Mesothelial cell of epicardium (in vitro differentiated cells): ENCODE measurements around the gene ORC4. TPM values are rescaled to one million over a fixed set of nuclear protein-coding genes. Genes with fewer than 3 reads are reported as not detected.

Source experiments
- DNase-seq, 2 experiments: peaks; one replicate each; pipeline ENCODE4 v3.0.0; 2021; ENCODE audit warnings: low spot score in 2 of 2; ENCODE audit not compliant: unreplicated experiment in 2 of 2
- H3K27ac Mint-ChIP-seq: 2 replicates; pipeline ENCODE4 v1.8.0; 2021; ENCODE audit warnings: mixed read lengths
- H3K27me3 Mint-ChIP-seq: 2 replicates; pipeline ENCODE4 v1.8.0; 2021; ENCODE audit warnings: low read depth, mixed read lengths
- H3K36me3 Mint-ChIP-seq: 2 replicates; pipeline ENCODE4 v1.8.0; 2021; ENCODE audit warnings: mixed read lengths
- H3K4me1 Mint-ChIP-seq: 2 replicates; pipeline ENCODE4 v1.8.0; 2021; ENCODE audit warnings: mixed read lengths
- H3K4me3 Mint-ChIP-seq: 2 replicates; pipeline ENCODE4 v1.8.0; 2021; ENCODE audit warnings: mild to moderate bottlenecking, moderate library complexity, mixed read lengths
- H3K9me3 Mint-ChIP-seq: 2 replicates; pipeline ENCODE4 v1.8.0; 2021; ENCODE audit warnings: mixed read lengths
- total RNA-seq: library from RNA; stranded (reverse); gene quantifications from 3 replicates; pipeline ENCODE4 v1.2.1, GENCODE V29; 2021
- TF ChIP-seq, protein P1 (sequence below): fragments of 200-600 bp; sonication (generic); IDR thresholded peaks from one replicate; pipeline ENCODE4 v1.5.0; 2021; ENCODE audit warnings: antibody characterized with exemption; ENCODE audit not compliant: unreplicated experiment

Gene ORC4
- total RNA-seq, 1 donor from 2014 or later = 69.8 TPM

DNA sequence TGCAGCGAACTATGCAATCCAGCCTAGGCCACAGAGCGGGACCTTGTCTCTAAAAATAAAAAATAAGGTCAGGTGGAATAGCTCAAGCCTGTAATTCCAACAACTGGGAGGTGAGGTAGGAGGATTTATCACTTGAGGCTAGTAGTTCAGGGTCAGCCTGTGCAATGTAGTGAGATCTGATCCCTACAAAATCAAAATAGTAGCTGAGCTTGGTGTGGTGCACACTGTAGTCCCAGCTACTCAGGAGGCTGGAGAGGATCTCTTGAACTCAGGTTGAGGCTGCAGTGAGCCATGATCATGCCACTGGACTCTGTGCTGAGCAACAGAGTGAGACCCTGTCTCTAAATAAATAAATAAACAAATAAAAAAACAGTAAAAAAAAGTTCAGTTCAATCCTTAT, 6.0 kb upstream of the ORC4 start:
- H3K4me3 Mint-ChIP-seq = no peak overlapping the region
- H3K27me3 Mint-ChIP-seq = no peaks in the 10 kb centered on the region
- TF ChIP-seq, protein P1, sequence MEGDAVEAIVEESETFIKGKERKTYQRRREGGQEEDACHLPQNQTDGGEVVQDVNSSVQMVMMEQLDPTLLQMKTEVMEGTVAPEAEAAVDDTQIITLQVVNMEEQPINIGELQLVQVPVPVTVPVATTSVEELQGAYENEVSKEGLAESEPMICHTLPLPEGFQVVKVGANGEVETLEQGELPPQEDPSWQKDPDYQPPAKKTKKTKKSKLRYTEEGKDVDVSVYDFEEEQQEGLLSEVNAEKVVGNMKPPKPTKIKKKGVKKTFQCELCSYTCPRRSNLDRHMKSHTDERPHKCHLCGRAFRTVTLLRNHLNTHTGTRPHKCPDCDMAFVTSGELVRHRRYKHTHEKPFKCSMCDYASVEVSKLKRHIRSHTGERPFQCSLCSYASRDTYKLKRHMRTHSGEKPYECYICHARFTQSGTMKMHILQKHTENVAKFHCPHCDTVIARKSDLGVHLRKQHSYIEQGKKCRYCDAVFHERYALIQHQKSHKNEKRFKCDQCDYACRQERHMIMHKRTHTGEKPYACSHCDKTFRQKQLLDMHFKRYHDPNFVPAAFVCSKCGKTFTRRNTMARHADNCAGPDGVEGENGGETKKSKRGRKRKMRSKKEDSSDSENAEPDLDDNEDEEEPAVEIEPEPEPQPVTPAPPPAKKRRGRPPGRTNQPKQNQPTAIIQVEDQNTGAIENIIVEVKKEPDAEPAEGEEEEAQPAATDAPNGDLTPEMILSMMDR = no peak
- H3K27ac Mint-ChIP-seq = no peak overlapping the region
- DNase-seq = no peak
- H3K36me3 Mint-ChIP-seq = no peaks in the 10 kb centered on the region
- H3K4me1 Mint-ChIP-seq = peaks cover 24% of the 10 kb centered on the region
- H3K9me3 Mint-ChIP-seq = no peaks in the 10 kb centered on the region

DNA sequence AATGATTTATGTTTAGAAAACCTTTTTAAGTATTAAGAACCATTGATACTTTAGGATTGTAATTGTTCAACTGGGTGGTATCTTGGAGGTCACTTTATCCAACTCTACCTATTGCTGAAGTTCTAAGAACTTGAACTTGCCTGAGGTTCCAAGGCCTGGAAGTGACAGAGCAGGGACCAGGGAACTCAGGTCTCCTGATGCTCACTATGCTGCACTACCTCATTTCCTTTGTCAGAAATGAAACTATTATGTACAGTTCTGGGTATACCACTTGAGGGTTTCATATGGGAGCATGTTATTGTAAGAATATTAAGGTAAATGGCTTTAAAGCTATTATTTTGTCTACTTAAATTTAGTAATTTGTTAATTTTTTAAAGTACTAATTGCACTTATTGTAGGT, 3.3 kb upstream of the ORC4 start:
- no peak for DNase-seq
- TF ChIP-seq, protein P1 = no peak
- Mint-ChIP-seq H3K36me3 (no peaks in the 10 kb centered on the region), H3K4me1 (peaks cover 32% of the 10 kb centered on the region), H3K27ac (no peak overlapping the region), H3K9me3 (no peaks in the 10 kb centered on the region), H3K4me3 (peak overlapping the region; percentile 14), H3K27me3 (no peaks in the 10 kb centered on the region)

DNA sequence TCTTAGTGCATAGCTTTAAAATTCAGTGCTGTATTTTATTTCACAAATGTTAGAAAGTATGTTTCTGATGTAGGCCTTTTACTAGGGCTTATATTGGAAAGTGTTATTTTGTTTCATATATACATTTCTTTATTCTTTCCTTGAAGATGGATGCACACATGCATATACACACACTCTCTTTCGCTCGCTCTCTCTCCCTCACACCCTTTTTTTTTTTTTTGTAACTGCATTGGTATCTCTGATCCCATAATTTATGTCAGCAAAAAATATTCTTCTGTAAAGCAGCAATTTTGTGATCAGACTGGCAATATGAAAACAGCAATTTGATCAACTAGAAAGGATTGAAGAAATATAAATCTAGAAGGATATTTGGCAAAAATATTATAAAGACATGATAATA, 2.3 kb upstream of the ORC4 start:
- no peak for DNase-seq
- Mint-ChIP-seq H3K4me1 (peaks cover 41% of the 10 kb centered on the region), H3K36me3 (no peaks in the 10 kb centered on the region), H3K9me3 (no peaks in the 10 kb centered on the region), H3K27me3 (no peaks in the 10 kb centered on the region), H3K4me3 (peak overlapping the region; percentile 99), H3K27ac (peak overlapping the region; percentile 25)
- TF ChIP-seq, protein P1 = no peak

DNA sequence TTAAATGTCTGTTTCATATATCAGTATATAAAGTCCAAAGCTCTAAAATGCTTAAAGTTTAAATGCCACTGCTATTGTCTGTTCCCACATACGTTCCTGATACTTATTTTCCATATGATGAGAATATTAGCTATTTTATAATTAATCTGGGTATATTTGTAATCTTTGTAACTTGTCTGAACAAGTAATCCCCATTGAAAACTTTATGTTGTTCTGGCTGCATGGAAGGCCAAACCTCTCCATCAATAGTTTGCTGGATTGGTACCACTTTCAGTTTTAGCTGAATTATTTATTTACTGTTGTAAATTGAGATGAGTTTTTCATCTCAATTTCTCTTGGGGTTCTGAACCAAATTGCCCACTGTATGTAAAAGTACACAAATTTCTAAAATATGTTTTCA, 1.8 kb upstream of the ORC4 start:
- Mint-ChIP-seq H3K27ac (peak overlapping the region; percentile 99), H3K4me1 (peaks cover 43% of the 10 kb centered on the region), H3K27me3 (no peaks in the 10 kb centered on the region), H3K36me3 (no peaks in the 10 kb centered on the region), H3K4me3 (peak overlapping the region; percentile 99), H3K9me3 (no peaks in the 10 kb centered on the region)
- DNase-seq = no peak
- TF ChIP-seq, protein P1 = no peak

DNA sequence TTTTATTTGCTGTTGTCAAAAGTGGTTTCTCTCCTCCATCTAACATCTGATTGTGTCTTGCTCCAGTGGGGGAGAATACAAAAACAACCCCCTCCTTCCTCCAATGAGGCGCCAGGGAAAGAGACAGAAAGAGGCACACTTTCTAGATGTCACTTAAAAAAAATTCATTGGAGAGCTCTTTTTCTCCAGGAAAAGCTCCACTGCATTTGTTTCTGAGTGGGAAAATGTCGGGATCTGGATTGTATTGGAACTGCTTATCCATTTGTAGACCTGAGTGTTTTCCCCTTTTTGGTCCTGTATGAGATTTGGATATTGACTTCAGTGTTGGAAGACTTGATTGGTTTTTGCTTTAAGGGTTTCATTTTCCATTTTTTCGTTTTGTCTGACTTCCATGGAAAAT, 1.3 kb upstream of the ORC4 start:
- Mint-ChIP-seq H3K27ac (peak overlapping the region; percentile 99), H3K36me3 (no peaks in the 10 kb centered on the region), H3K4me1 (peaks cover 44% of the 10 kb centered on the region), H3K9me3 (no peaks in the 10 kb centered on the region), H3K4me3 (peak overlapping the region; percentile 99), H3K27me3 (no peaks in the 10 kb centered on the region)
- DNase-seq = no peak
- TF ChIP-seq, protein P1 = no peak
